ENCODE measurements around the gene CTBP1.

CTBP1 gene

DNA sequence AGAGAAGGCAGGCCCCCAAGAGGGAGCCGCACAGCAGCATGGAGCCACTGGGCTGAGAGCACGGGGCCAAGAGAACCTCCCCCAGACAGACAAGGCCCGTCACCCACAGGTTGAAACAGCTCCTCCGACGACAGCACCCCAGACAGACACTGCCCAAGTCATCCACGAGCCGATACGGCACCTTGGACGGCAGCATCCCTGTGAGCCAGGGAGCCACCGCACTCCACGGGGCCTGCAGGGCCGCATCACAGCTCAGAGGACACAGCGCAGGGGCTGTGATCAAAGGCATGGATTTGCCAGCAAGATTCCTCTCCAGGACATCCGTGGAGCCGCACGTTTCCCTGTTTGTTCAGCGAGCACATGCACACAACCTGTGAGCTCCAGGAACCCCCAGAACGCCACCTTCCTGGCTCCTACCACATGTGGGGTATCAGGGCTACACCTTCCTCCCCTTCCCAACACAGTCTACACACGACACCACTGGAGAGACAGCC is 3.9 kb downstream of the CTBP1 start:
- Histone ChIP-seq H3K9ac (ENCODE audit: low read depth in 1 of 2, low read length in 2 of 2) (no peak overlapping the region), H3K4me1 (ENCODE audit: control insufficient read depth in 2 of 2, insufficient read depth in 2 of 2, low read length in 2 of 2) (peaks cover 54 to 55% of the 10 kb centered on the region in 2 donors), H3K4me3 (ENCODE audit: low read length in 2 of 2) (peak overlapping the region in 1 of 2 donors; percentile 3), H3K27me3 (ENCODE audit: control insufficient read depth in 2 of 2, insufficient read depth in 2 of 2, low read length in 2 of 2) (no peaks in the 10 kb centered on the region), H3K36me3 (ENCODE audit: control insufficient read depth in 2 of 2, insufficient read depth in 2 of 2, low read length in 2 of 2) (peaks cover 6 to 11% of the 10 kb centered on the region in 2 donors), H3K9me3 (ENCODE audit: control insufficient read depth in 2 of 2, low read length in 2 of 2) (no peaks in the 10 kb centered on the region), H3K27ac (ENCODE audit: low read depth in 2 of 2, low read length in 2 of 2) (no peak overlapping the region)

DNA sequence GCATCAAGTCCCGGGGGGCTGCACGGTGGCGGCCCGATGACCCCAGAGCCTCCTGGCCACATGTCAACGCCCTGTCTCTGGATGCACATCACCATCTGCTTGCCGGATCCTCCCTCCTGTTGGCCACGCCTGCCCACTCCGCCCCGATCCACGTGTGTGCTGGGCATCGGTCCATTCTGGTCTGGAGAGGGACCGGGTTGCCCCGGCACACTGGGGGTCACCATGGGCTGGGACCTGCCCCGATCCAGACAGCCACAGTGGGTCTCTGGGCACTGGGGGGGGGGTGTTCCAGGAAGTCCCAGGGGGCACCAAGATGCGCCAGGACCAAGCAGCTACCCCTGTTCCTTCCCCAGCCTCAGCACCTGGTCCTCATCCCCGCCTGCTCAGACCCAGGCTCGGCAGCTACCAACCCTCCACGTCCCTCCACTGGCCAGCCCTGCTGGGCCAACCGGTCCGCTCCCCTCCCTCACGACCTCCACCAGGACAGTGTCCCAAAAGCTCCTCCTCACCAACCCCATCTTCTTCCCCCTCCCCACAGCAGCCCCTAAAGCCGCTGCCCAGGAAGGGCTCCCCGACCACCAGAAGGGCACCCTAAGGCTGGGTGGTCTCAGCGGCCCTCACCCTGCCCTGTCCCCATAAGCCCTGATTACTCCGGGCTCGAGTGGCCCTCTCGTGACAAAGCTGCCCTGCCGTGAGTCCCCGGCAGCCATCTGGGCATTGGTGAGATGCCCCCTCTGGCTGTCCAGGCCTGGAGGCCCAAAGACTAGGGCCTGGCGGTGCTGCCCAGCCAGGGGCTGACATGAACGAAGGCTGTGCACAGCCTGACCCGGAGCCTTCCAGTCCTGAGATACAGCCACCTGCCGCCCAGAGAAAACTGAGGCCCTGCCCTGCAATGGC is 4.6 kb downstream of the CTBP1 start:
- H3K27ac ChIP-seq (ENCODE audit: low read depth in 2 of 2, low read length in 2 of 2) = no peak overlapping the region
- no peak overlapping the region for H3K4me3 ChIP-seq (ENCODE audit: low read length in 2 of 2)
- no peaks in the 10 kb centered on the region for H3K9me3 ChIP-seq (ENCODE audit: control insufficient read depth in 2 of 2, low read length in 2 of 2)
- H3K27me3 ChIP-seq (ENCODE audit: control insufficient read depth in 2 of 2, insufficient read depth in 2 of 2, low read length in 2 of 2) = no peaks in the 10 kb centered on the region
- H3K4me1 ChIP-seq (ENCODE audit: control insufficient read depth in 2 of 2, insufficient read depth in 2 of 2, low read length in 2 of 2) = peaks cover 48 to 51% of the 10 kb centered on the region in 2 donors
- H3K36me3 ChIP-seq (ENCODE audit: control insufficient read depth in 2 of 2, insufficient read depth in 2 of 2, low read length in 2 of 2) = peaks cover 11 to 16% of the 10 kb centered on the region in 2 donors
- H3K9ac ChIP-seq (ENCODE audit: low read depth in 1 of 2, low read length in 2 of 2) = no peak overlapping the region

DNA sequence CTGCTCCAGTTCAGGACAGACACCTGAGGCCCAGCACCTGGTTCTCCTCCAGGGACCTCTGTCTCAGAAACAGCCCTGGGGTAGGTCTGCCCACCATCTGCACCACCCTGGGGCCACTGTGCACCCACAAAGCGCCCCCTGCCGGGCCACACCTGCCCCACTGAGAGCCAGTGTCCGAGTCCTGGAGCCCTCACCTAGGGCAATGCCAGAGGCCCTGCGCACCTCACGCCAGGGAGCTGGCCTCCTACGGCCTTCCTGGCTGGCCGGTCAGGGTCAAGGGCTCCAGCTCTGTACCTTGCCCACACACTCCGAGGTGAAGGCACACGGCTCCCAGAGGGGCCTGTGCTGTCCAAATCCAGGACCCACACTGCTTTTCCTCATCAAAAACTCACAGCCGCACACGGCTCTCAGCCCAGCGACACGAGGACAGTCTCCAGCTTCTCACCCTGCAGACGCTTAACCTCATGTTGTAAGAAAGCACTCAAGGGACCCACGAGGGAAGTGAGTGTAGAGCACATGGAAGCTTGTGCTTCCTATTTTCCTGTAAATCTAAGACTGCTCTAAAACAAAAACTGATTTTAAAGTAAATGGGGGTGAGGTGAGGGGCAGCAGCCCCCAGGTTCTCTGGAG is 5.4 kb downstream of the CTBP1 start:
- Histone ChIP-seq H3K27me3 (ENCODE audit: control insufficient read depth in 2 of 2, insufficient read depth in 2 of 2, low read length in 2 of 2) (no peaks in the 10 kb centered on the region), H3K4me1 (ENCODE audit: control insufficient read depth in 2 of 2, insufficient read depth in 2 of 2, low read length in 2 of 2) (peaks cover 48 to 51% of the 10 kb centered on the region in 2 donors), H3K36me3 (ENCODE audit: control insufficient read depth in 2 of 2, insufficient read depth in 2 of 2, low read length in 2 of 2) (peaks cover 11 to 16% of the 10 kb centered on the region in 2 donors), H3K9ac (ENCODE audit: low read depth in 1 of 2, low read length in 2 of 2) (no peak overlapping the region), H3K9me3 (ENCODE audit: control insufficient read depth in 2 of 2, low read length in 2 of 2) (no peaks in the 10 kb centered on the region), H3K27ac (ENCODE audit: low read depth in 2 of 2, low read length in 2 of 2) (no peak overlapping the region), H3K4me3 (ENCODE audit: low read length in 2 of 2) (no peak overlapping the region)

DNA sequence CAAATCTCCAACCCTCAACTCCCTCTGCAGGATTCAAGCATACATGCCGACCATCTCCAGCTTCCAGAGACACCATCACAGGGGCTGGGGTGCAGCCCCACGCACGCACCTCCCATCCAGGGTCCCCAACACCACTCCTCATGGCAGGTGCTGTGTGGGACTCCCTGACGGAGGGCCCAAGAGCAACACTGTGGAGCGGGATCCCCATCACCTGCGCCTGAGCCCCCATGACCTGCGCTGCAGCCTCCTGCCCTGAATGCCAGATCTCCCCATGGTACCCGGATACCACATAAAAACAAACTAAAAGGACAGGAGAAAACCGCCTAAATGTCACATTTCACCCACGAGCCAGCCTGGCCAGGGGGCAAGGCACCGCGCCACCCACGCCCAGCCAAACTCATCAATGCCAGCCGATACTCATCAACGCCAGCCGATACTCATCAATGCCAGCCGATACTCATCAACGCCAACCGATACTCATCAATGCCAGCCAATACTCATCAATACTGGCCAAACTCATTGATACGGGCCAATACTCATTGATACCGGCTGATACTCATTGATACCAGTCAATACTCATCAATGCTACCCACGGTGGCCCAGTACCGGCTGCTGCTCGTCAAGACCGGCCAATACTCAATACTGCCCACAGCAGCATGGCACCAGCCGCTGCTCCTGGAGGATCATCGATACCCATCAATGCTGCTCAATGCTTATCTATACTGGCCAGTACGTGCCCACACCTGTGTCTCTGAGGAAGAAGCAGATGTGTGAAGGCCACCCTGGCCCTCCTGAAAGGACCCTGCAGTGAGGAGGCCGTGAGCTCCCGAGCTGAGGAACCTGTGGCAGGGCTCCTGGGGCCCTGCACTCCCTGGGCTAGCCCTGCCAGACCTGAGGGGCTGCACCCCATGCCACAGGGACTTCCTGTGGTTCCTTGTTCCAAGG is 6.2 kb downstream of the CTBP1 start:
- Histone ChIP-seq H3K4me1 (ENCODE audit: control insufficient read depth in 2 of 2, insufficient read depth in 2 of 2, low read length in 2 of 2) (peaks cover 48 to 51% of the 10 kb centered on the region in 2 donors), H3K4me3 (ENCODE audit: low read length in 2 of 2) (no peak overlapping the region), H3K9me3 (ENCODE audit: control insufficient read depth in 2 of 2, low read length in 2 of 2) (no peaks in the 10 kb centered on the region), H3K9ac (ENCODE audit: low read depth in 1 of 2, low read length in 2 of 2) (no peak overlapping the region), H3K27ac (ENCODE audit: low read depth in 2 of 2, low read length in 2 of 2) (no peak overlapping the region), H3K27me3 (ENCODE audit: control insufficient read depth in 2 of 2, insufficient read depth in 2 of 2, low read length in 2 of 2) (no peaks in the 10 kb centered on the region), H3K36me3 (ENCODE audit: control insufficient read depth in 2 of 2, insufficient read depth in 2 of 2, low read length in 2 of 2) (peaks cover 11 to 20% of the 10 kb centered on the region in 2 donors)

DNA sequence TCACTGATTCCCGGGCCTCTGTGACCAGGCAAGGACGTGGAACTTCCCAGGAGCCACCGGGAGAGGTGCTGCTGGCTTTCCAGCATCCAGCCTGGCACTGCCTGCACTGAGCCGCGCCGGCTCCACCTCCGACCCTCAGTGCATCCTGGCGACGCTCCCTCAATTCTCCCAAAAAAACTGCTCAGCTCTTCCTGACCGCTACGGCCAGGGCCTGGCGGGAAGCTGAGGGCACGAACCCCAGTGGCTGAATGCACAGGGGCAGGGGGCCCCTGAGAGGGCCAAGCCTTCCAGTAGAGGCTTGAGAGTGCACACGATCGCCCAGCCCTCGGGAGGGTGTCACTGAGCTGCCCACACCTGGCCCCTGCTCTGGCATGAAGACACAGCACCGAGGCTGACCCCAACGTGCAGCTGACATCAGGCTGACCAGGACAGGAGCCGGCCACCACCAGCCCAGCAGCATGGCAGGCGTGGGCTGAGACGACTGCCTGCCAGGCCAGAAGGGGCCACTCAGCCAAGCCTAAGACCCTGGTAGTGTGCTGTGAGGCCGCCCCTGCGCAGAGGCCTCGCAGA is 6.9 kb downstream of the CTBP1 start:
- H3K27me3 ChIP-seq (ENCODE audit: control insufficient read depth in 2 of 2, insufficient read depth in 2 of 2, low read length in 2 of 2) = no peaks in the 10 kb centered on the region
- H3K4me3 ChIP-seq (ENCODE audit: low read length in 2 of 2) = no peak overlapping the region
- peaks cover 15 to 24% of the 10 kb centered on the region in 2 donors for H3K36me3 ChIP-seq (ENCODE audit: control insufficient read depth in 2 of 2, insufficient read depth in 2 of 2, low read length in 2 of 2)
- H3K27ac ChIP-seq (ENCODE audit: low read depth in 2 of 2, low read length in 2 of 2) = no peak overlapping the region
- peaks cover 43 to 47% of the 10 kb centered on the region in 2 donors for H3K4me1 ChIP-seq (ENCODE audit: control insufficient read depth in 2 of 2, insufficient read depth in 2 of 2, low read length in 2 of 2)
- H3K9me3 ChIP-seq (ENCODE audit: control insufficient read depth in 2 of 2, low read length in 2 of 2) = no peaks in the 10 kb centered on the region
- H3K9ac ChIP-seq (ENCODE audit: low read depth in 1 of 2, low read length in 2 of 2) = no peak overlapping the region

DNA sequence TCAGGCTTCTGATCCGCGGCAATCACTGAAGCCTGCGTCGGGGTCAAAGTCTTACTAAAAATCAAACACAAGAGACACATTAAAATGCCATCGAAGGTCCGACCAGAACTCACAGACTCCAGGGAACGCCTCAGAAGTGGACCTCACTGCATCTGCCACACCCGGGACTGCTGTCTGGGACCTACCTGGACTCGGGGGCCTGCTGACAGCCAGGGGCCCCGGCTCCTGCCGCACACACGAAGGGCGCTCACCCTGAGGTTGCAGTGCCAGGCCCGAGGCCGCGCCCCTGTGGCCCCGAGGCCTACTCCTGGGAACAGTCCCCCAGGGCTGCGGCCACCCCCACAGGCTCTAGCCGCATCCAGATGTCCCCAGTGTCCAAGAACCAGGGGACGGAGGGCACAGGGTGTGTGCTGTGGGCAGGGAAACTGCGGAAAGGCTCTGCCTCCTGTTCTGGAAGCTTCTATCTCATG is 7.4 kb downstream of the CTBP1 start:
- H3K27ac ChIP-seq (ENCODE audit: low read depth in 2 of 2, low read length in 2 of 2) = no peak overlapping the region
- no peak overlapping the region for H3K4me3 ChIP-seq (ENCODE audit: low read length in 2 of 2)
- H3K9ac ChIP-seq (ENCODE audit: low read depth in 1 of 2, low read length in 2 of 2) = no peak overlapping the region
- H3K27me3 ChIP-seq (ENCODE audit: control insufficient read depth in 2 of 2, insufficient read depth in 2 of 2, low read length in 2 of 2) = no peaks in the 10 kb centered on the region
- H3K36me3 ChIP-seq (ENCODE audit: control insufficient read depth in 2 of 2, insufficient read depth in 2 of 2, low read length in 2 of 2) = peaks cover 18 to 28% of the 10 kb centered on the region in 2 donors
- H3K9me3 ChIP-seq (ENCODE audit: control insufficient read depth in 2 of 2, low read length in 2 of 2) = no peaks in the 10 kb centered on the region
- peaks cover 38 to 42% of the 10 kb centered on the region in 2 donors for H3K4me1 ChIP-seq (ENCODE audit: control insufficient read depth in 2 of 2, insufficient read depth in 2 of 2, low read length in 2 of 2)

DNA sequence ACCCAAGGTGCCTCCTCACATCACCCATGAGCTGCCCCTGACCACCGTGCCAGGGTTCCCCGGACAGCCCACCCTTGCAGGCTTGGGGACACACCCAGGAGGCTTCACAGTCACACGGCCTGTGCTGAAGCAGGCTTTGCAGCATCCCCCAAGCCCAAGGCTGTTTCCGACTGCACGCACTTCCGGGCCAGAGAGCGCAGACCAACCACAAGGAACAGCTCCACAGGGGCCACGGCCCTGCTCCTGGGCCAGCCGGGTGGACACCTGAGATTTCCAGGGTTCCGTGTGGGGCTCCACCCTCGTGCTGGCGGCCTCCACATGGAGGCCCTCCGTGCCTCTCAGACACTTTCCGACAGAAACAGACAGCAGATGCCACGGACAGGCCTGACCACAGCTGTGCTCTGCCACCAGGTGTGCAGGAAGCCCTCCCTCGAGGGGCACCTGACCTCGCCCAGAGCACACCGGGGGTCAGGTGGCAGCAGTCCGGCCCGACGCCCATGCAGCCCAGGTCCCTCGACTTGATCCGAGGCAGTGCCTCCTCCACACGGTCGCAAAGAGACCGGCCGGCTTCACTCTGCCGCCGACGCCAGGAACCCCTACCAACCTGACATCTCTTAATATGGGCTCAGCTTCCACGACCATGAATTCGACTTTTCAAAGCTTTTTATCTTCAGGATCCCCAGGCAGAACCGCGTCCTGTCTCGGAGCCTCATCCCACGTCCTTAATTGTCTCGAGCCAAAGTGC is 8.0 kb downstream of the CTBP1 start:
- Histone ChIP-seq H3K4me3 (ENCODE audit: low read length in 2 of 2) (no peak overlapping the region), H3K27me3 (ENCODE audit: control insufficient read depth in 2 of 2, insufficient read depth in 2 of 2, low read length in 2 of 2) (no peaks in the 10 kb centered on the region), H3K36me3 (ENCODE audit: control insufficient read depth in 2 of 2, insufficient read depth in 2 of 2, low read length in 2 of 2) (peaks cover 22 to 28% of the 10 kb centered on the region in 2 donors), H3K4me1 (ENCODE audit: control insufficient read depth in 2 of 2, insufficient read depth in 2 of 2, low read length in 2 of 2) (peaks cover 32 to 36% of the 10 kb centered on the region in 2 donors), H3K9ac (ENCODE audit: low read depth in 1 of 2, low read length in 2 of 2) (no peak overlapping the region), H3K9me3 (ENCODE audit: control insufficient read depth in 2 of 2, low read length in 2 of 2) (no peaks in the 10 kb centered on the region), H3K27ac (ENCODE audit: low read depth in 2 of 2, low read length in 2 of 2) (no peak overlapping the region)

DNA sequence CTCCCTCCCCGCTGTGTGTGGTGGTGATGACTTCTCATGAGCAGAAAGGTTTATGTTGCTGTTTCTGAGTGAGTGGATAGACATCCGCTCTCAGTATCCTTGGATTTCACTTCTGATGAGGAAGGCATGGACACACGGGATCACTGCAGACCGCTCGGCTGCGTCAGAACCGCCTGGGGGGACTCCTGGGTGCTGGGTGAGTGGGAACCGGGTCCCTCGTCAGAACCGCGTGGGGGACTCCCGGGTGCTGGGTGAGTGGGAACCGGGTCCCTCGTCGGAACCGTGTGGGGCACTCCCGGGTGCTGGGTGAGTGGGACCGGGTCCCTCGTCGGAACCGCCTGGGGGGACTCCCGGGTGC is 9.0 kb downstream of the CTBP1 start:
- H3K27ac ChIP-seq (ENCODE audit: low read depth in 2 of 2, low read length in 2 of 2) = no peak overlapping the region
- H3K27me3 ChIP-seq (ENCODE audit: control insufficient read depth in 2 of 2, insufficient read depth in 2 of 2, low read length in 2 of 2) = no peaks in the 10 kb centered on the region
- peaks cover 24 to 29% of the 10 kb centered on the region in 2 donors for H3K4me1 ChIP-seq (ENCODE audit: control insufficient read depth in 2 of 2, insufficient read depth in 2 of 2, low read length in 2 of 2)
- H3K36me3 ChIP-seq (ENCODE audit: control insufficient read depth in 2 of 2, insufficient read depth in 2 of 2, low read length in 2 of 2) = peaks cover 30 to 34% of the 10 kb centered on the region in 2 donors
- no peaks in the 10 kb centered on the region for H3K9me3 ChIP-seq (ENCODE audit: control insufficient read depth in 2 of 2, low read length in 2 of 2)
- no peak overlapping the region for H3K4me3 ChIP-seq (ENCODE audit: low read length in 2 of 2)
- H3K9ac ChIP-seq (ENCODE audit: low read depth in 1 of 2, low read length in 2 of 2) = no peak overlapping the region
